ENCODE results near the gene RSPH9. TPM values are rescaled to one million over a fixed set of nuclear protein-coding genes. Genes with fewer than 3 reads are reported as not detected.

The RSPH9 gene
- total and polyA plus RNA-seq, 2 experiments from 2014 or later: 0.10 to 0.39 TPM

GRCh38 chr6:43714311-43715055, 69.6 kb downstream of the RSPH9 start:
- H4K20me1 ChIP-seq (replicated peaks; ENCODE audit: insufficient read depth): no peaks in the 10 kb centered on the region
- DNase-seq (ENCODE audit: low spot score) (no peak), ATAC-seq (peak; percentile 70)
- no peaks in the 10 kb centered on the region for H3K27me3 ChIP-seq (ENCODE audit: insufficient read depth)
- Mint-ChIP-seq H3K4me3 (no peak overlapping the region), H3K36me3 (ENCODE audit: low read depth) (no peaks in the 10 kb centered on the region), H3K4me1 (peaks cover 14% of the 10 kb centered on the region), H3K27me3 (ENCODE audit: insufficient read depth, low read depth, poor library complexity) (peaks cover 19% of the 10 kb centered on the region), H3K9me3 (no peaks in the 10 kb centered on the region), H3K27ac (no peak overlapping the region)
- no peak overlapping the region for H3K27ac ChIP-seq (ENCODE audit: low read depth)
- no peaks in the 10 kb centered on the region for H3K4me1 ChIP-seq (ENCODE audit: insufficient read depth)
- no peaks in the 10 kb centered on the region for H3F3A ChIP-seq (replicated peaks; ENCODE audit: low read depth)
- no peaks in the 10 kb centered on the region for H3K79me2 ChIP-seq (replicated peaks; ENCODE audit: insufficient read depth)
- no peaks in the 10 kb centered on the region for H3K9me2 ChIP-seq (ENCODE audit: insufficient read depth)
- no peak overlapping the region for H2AFZ ChIP-seq
- H3K36me3 ChIP-seq (ENCODE audit: insufficient read depth): no peaks in the 10 kb centered on the region
- H3K4me3 ChIP-seq: no peak overlapping the region
- TF ChIP-seq JUNB (IDR thresholded peaks at IDR 0.05; ENCODE audit: unreplicated experiment): no peak
- TF ChIP-seq POLR2AphosphoS5 (IDR thresholded peaks at IDR 0.05; ENCODE audit: low read depth): no peak
- no peak for TF ChIP-seq ETS1 (IDR thresholded peaks at IDR 0.05)
- TF ChIP-seq ZNF331 (CRISPR knock-in tag; IDR thresholded peaks at IDR 0.05; ENCODE audit: low read depth): no peak
- no peak for TF ChIP-seq STAT1 (IDR thresholded peaks at IDR 0.05; ENCODE audit: unreplicated experiment)
- TF ChIP-seq CTCF (conservative IDR thresholded peaks at IDR 0.05; ENCODE audit: low read depth in 2 of 2): no peak
- no peak for TF ChIP-seq ZNF462 (CRISPR knock-in tag; IDR thresholded peaks at IDR 0.05)
- TF ChIP-seq REST (IDR thresholded peaks at IDR 0.05; ENCODE audit: unreplicated experiment): no peak
- TF ChIP-seq ZNF114 (CRISPR knock-in tag; IDR thresholded peaks at IDR 0.05): no peak
- no peak for TF ChIP-seq EZH2phosphoT487 (IDR thresholded peaks at IDR 0.05; ENCODE audit: unreplicated experiment)
- TF ChIP-seq NANOG (IDR thresholded peaks at IDR 0.05; ENCODE audit: borderline replicate concordance): no peak
- no peak for TF ChIP-seq CREB1 (CRISPR knock-in tag; IDR thresholded peaks at IDR 0.05; ENCODE audit: low read depth)
- no peak overlapping the region for H3K4me2 ChIP-seq

All from GM23338 (cell line).